Gastrocnemius medialis (tissue), 4 donors: Measurements from ENCODE around the gene UNC80.

Source experiments
- CTCF ChIP-seq, 5 experiments: fragments of 450-650 bp in 3 of 5; fragments of 200-600 bp in 2 of 5; sonication (generic) in 2 of 5; IDR thresholded peaks in 4 of 5; conservative IDR thresholded peaks in 1 of 5; 1 replicate in 4 of 5; 2 replicates in 1 of 5; pipeline ENCODE4 v1.5.1; 2016 to 2019; ENCODE audit warnings: antibody characterized with exemption in 5 of 5, mild to moderate bottlenecking in 3 of 5, moderate library complexity in 3 of 5
- POLR2A ChIP-seq, 2 donors: fragments of 450-650 bp; IDR thresholded peaks; one replicate each; pipeline ENCODE4 v1.6.1; 2017; ENCODE audit warnings: antibody characterized with exemption in 2 of 2, mild to moderate bottlenecking in 2 of 2, moderate library complexity in 2 of 2

- TF ChIP-seq CTCF (IDR thresholded peaks at IDR 0.05 in 4 of 5, conservative IDR thresholded peaks at IDR 0.05 in 1 of 5): no peak
- TF ChIP-seq POLR2A (IDR thresholded peaks at IDR 0.05): no peak
Measured at GRCh38 chr2:209809256-209809655, 37.6 kb downstream of the UNC80 start.
